CD4-positive, alpha-beta T cell treated with Interleukin-1 beta for 1 hour (primary cell): ENCODE measurements around the gene UBAC2.
"Not testable (repeated sequence)": the region's sequence is repeated elsewhere in the genome, so short reads cannot be mapped to it uniquely, and the experiment has no call there.

Source experiments
- DNase-seq, 2 donors: peaks; one replicate each; pipeline ENCODE4 v3.0.0-alpha.2; 2020 to 2022

Gene UBAC2

DNA sequence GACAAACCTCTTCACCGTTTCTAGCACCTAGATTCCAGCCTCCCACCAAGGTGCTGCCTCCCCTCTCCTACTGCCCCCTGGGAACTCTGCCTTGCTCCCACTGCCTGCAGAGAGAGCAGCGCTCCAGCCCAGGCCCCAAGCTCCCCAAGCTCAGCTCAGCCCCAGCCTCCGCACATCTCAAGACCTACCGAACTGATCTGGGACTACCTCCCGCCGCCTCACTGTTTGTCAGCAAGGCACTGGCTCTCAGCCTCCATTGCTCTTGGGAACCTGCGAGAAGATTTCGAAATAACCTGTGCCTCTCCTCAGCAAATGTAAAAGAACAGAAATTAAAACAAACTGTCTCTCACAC is 198.9 kb downstream of the UBAC2 start:
- DNase-seq, result no peak

DNA sequence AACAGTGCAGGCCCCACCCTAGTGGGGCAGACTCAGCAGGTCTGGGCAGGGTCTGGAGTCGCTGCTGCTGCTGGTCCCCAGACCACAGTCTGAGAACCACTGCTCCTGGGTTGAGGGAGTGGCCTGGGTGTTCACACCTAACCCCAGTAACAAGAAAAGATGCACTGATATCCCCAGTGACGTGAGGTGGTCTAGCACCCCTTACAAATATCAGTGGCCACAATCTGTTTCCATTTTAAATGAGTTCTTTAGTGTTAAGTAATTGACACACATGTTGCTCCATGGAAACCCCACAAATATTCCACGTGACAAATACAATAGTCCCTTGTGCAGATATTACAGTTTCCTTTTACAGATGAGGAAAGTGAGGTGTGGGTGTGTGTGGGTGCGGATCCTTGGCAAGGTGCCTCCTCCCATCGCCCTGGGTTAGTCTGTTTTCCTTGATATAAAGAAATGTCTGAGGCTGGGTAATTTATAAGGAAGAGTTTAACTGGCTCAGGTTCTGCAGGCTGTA is 202.9 kb downstream of the UBAC2 start:
- peak in 1 of 2 donors; percentile 45 for DNase-seq

DNA sequence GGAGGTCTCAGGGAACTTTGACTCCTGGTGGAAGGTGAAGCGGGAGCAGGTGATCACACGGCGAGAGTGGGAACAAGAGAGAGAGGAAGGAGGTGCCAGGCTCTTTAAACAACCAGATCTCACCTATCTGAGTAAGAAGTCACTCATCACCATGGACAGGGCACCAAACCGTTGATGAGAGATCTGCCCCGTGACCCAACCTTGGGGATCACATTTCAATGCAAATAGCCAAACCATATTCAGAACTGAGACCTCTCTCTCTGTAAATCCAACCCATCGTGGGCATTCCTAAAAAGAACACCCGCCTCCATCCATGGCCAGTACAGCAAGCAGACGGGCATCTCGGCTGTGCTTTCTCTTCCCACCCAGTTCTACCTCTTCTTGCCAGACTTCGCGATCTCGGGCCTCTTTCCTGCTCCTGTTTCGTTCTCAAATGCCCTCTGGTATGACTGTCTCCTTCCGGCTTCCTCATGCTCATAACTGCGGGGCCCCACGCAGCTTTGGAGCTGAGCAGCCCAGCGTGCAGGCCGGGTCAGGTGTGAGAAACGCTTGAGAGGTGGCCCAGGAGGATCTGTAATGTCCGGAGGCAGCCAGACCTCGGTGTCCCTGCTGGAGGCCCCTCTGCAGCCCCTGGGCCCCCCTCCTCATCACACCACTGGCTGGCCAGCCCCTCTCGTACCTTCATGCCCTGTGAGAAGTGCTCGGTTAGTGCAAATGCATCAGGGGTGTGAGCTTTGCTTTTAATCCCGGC is 203.5 kb downstream of the UBAC2 start:
- no peak for DNase-seq

DNA sequence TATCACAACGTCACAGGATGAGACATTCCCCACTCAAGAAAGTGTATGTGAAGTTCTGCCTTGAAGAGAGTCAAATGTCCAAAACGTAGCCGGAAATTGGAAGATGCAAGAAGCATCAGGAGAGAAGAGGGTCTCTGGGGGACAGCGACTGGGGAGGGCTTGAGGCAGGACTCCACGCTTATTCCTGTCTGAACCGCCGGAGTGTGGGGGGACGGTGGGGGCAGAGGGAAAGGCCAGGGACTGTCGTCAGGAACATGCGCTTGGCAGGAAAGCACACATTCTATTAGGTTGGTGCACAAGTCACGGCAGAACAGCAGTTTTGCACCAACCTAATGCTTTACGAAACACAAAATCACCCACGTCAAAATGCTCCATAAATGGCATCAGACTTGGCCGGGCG is 205.3 kb downstream of the UBAC2 start:
- DNase-seq, result no peak

DNA sequence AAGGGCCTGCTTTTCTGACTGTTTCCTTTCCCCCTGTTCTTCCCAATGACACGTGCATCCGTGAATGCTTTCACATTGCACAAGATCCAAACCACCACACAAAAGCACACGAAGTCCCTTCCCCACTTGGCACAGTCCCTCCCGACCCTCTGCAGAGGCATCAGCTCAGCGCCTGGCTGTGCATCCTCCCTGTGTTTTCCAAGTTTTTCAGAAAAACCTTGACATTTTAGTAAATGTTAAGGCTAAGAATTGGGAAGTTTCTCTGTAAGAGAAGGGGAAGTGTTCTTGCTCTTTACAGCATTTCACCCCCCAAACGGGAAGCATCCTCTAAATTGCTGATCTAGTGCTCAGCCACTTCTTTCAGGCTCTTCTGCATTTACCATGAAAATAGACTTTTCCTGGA is 206.1 kb downstream of the UBAC2 start:
- DNase-seq, result no peak

DNA sequence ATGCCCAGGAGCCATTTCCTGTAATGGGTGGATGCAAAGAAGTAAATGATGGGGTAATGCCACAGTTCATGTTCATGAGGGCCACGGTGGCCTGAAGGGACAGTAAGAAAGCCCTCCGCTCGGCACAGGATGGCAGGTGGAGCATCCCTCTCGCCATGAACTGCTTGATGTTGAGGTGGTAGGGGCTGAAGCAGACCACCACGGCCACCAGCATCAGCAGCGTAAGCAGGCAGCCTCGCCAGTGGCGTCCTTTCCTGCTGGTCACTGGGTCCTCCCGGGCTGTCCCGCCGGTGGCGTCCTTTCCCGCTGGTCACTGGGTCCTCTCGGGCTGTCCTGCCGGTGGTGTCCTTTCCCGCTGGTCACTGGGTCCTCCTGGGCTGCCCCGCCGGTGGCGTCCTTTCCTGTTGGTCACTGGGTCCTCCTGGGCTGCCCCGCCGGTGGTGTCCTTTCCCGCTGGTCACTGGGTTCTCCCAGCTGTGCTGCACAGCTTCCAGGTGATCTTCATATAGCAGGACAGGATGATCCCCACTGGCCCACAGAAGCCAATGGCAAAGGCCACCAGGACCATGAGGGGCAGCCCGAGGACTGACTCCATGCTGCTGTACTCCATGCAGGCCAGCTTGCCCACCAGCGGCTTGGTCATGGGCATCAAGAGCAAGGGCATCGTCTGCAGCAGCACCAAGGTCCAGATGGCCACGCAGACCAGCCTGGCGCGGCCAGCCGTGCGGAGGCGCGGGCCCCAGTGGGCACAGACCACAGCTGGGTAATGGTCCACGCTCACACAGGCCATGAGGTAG is 207.4 kb downstream of the UBAC2 start:
- no peak for DNase-seq

DNA sequence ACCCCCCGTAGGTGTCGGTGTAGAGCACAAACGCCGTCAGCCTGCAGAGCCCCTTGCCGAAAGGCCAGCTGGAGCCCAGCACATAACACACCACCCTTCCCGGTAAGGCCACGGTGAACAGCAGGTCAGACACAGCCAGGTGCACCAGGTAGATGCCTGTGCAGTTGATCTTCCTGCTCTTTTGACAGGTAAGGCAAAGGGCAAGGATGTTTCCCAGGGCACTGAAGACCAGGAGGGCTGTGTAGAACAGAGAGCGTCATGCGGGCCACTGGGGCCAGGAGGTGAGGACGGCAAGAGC is 208.0 kb downstream of the UBAC2 start:
- no peak for DNase-seq

DNA sequence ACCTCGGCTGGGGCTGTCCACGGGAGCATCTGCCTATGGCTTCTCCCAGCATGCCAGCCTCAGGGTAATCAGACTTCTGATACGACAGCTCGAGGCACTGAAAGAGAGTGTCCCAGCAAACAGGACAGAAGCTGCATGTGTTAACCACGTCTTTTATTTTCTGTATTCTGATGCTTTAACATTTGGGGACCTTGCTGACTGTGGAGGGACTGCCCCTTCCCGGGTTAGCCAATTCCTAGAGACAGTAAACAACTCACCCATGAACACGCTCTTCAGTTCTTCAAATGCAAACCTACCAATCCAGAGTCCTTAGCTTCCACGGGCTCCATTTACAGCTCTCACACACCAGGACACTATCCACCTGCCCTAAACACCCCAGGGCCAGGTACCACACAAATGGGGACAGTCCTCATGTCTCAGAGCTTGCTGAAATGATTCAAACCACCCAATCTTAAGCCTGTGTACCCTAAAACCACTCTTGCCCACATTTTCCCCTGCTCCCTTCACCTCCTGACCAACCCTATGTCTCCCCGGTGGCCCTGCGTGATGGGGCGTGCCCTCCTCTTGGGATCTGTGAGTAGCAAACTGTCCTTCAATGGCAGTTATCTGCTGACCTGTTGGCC is 208.9 kb downstream of the UBAC2 start:
- not testable (repeated sequence) for DNase-seq

DNA sequence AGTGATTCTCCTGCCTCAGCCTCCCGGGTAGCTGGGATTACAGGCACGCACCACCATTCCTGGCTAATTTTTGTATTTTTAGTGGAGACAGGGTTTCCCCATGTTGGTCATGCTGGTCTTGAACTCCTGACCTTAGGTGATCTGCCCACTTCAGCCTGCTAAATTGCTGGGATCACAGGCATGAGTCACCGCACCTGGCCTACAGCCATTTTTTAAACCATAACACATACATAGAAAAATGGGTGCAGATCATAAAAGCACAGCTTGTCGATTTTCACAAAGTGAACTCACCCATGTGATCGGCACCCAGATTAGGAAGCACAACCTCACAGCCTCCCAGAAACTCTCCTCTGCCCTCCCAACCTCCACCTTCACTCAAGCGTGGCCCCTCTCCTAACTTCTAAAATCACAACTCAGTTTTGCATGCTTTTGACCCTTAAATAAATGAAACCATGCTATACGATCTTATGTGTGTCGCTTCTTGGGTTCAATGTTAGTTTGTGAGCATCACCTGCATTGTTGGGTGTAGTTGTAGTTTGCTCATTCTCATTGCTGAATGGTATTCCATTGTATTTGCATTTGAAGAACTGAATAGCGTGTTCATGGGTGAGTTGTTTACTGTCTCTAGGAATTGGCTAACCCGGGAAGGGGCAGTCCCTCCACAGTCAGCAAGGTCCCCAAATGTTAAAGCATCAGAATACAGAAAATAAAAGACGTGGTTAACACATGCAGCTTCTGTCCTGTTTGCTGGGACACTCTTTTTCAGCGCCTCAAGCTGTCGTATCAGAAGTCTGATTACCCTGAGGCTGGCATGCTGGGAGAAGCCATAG is 210.2 kb downstream of the UBAC2 start:
- not testable (repeated sequence) for DNase-seq

DNA sequence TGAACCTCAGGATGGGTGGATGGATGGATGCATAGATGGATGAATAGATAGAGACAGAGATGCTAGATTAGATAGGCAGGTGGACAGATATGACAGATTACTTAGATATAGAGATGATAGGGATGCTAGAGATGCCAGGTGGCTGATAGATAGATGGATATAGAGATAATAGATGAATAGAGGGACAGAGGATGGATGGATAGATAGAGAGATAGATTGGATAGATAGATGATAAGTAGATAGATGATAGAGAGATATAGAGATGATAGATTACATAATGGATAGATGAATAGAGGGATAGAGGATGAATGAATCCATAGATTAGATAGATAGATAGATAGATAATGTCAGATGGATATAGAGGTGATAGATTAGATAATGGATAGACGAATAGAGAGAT is 212.2 kb downstream of the UBAC2 start:
- no peak for DNase-seq

DNA sequence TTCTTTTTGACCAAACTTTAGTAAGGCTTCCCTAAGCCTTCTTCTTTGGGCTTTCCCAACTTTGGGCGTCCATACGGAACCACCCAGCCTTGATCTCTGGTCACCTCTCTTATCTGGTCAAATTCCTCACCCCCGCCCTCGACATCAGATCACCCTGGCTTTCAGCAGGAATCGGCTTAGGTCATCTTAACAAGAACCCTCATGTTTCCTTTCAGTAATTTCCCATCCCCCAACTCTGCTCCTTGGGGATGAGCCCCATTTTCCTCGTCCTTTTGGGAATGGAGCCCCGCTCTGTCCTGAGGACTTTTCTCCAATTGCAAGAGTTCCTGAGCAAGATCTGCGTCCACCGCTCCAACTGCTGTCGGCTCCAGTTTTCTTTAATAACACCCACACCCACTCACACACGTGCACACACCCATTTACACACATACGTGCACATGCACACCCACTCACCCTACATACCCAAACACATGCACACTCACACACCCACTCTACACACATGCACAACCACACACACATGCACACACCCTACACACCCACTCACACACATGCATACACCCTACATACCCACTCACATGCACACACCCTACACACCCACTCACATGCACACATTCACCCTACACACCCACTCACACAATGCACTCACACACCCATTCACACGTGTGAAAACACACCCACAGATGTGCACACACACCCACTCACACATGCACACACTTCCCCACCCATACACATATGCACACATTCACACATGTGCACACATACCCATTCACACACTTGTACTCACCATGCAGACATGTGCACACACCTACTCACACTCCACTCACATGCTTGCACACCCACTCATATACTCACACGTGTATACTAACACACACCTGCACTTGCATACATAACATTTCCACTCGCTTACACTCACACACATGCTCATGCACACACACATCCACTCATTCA is 213.7 kb downstream of the UBAC2 start:
- DNase-seq, result no peak

DNA sequence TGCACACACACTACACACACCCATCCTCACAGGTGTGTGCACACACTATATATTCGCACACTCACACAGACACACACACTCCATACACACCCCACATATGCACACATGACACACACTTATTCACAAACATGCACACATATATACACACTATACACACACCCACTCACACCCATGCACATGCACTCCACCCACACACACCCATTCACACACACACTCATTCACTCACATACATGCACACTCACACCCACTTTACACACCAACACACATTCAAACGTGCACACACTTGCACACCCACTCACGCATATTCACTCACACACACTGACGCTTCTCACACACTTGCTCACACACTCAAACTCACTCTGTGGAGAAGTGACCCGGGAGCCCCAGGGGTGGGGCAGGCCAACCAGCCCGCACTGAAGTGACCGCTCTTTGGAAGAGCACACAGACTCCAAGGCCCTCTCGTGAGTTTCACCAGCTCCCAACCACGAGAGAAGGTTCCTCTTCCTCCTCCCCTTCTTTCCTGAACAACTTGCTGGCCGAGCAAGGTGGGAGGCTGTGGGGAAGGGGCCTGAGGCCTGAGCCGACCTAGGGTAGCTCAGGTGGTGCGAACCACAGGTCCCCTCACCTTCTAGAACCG is 214.5 kb downstream of the UBAC2 start:
- DNase-seq, result no peak

DNA sequence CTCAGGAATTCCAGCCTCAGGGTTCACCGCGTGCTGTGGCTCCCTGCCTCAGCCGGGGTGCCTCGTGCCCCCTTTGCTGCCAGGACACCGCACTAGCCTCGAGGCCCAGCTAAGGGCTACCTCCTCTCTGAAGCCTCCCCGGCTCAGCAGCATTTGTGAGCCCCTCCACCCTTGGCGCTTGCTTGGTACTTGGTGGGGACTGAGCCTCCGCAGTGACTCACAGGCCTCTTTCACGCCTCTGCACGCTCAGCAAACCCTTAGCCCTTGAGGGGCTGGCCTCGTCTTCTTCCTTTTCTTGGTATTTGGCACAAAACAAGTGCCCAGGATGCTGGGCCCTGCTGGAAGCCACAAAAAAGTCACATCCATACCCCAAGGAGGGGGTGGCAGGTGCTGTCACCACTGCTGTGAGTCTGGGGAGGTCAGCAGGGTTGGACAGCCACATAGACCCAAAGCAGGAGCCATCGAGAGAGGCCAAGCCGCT is 215.2 kb downstream of the UBAC2 start:
- peak in 1 of 2 donors; percentile 31 for DNase-seq

DNA sequence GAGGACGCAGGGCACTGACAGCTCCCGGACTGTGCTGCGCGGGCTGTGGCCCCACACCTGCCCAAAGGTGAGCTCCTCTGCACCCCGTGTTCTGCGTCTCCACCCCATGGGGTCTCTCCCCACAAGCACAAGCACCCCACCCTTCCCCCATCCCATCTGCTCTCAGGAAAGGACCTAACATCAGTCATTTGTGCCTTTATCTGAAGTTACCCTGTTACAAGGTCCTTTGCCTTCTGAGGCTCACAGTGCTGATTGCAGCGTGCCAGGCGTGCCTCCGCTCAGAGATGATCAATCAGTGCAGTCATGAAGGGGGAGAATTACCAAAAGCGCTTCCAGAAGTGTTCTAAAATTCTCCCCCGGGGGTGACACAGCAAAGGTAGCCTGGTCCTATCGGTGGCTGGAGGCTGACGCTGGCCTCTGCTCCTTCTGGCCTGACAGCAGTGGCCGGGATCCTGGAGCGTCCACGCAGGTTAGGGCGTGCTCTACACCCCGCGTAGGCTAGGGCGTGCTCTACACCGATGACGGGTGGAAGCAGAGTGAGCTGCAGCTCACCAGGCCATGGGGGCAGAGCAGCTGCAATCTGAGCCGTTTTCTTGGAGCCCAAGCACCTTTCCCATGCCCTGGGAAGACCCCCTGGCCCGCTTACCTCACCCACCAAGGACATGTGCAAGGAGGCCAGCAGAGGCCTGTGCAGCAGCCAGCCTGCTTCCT is 215.9 kb downstream of the UBAC2 start:
- no peak for DNase-seq

DNA sequence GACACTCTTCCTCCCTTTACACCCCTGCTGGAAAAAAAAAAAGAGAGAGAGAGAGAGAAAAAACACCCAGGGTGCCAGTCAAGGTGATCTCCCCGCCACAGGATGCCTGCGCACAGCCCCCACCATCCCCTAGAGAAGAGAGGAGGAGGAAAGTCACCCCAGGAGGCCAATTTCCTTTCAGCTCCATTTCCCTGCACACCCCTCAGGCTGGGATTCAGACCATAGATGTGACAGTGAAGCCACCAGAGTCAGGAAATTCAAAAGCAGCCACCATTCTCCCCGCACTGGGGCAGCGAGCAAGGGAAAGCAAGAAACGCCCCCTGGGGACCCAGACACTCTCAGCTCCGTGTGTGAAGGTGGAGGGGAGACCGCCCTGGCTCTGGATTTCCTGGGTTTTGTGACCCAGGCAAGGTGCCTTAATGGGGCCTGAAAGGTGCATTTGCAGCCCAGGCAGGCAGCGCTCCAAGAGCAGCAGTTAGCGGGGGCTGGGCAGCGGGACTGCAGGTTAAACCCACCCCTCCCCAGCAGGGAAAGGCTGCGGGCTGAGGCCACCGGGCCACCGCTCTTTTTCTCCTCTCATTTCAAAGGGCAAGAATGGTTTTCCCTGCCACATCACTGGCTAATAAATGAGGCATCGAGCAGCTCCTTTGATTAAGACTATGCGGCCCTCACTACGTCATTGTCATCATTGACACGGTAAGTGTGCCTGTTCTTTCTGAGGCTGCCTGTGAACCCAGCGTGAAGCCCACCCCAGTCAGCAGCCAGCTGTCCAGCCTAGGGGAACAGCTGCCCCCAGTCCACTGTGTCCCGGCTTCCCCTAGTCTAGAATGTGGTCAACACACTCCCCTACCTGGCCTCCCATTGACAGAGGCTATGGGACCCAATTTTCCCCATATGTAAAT is 216.8 kb downstream of the UBAC2 start:
- DNase-seq, result no peak

DNA sequence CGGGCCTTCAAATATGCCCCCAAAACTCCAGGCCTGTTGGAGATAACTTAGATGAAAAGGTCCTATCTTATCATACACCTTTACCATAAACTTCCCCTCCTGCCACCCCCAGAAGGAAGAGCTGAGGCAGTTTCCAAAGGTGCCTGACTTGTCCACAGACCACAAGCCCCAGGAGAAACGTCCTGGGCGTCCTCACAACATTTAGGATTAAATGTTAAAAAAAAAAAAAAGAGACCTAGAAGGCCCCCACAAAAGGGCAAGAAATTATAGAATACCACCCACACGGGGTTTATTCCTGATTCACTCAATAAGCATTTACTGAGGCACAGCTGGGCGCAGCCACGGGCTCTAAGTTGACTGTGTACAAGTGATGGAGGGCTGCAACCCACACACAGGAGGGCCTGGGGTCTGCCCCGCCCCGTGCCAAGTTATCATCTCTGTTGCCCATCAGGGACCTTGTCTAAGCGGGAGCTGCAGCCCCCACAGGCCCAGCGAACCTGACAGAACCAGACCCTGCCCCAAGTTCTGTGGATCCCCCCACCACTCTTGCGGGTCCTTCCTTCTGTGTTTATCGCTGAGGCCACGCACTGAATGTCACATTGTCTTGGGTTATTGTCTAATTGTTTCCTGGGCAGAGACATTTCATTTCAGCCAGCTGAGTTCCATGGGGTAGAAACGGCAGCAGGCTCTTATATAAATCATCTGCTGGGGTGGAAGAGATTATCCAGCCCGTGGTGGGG is 217.6 kb downstream of the UBAC2 start:
- no peak for DNase-seq

DNA sequence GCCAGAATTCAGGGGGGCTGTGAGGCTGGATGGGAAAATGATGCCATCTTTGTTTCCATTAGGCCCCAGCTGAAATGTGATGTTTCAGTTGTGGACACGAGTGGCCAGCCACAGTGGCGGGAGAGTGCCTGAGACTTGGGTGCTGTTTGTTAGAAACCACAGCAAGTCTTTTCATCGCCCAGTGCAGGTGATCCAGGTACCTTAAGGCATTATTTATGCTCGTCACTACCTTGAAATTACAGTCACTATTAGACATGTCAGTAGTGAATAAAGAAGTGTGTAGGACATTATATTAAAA is 218.1 kb downstream of the UBAC2 start:
- no peak for DNase-seq

DNA sequence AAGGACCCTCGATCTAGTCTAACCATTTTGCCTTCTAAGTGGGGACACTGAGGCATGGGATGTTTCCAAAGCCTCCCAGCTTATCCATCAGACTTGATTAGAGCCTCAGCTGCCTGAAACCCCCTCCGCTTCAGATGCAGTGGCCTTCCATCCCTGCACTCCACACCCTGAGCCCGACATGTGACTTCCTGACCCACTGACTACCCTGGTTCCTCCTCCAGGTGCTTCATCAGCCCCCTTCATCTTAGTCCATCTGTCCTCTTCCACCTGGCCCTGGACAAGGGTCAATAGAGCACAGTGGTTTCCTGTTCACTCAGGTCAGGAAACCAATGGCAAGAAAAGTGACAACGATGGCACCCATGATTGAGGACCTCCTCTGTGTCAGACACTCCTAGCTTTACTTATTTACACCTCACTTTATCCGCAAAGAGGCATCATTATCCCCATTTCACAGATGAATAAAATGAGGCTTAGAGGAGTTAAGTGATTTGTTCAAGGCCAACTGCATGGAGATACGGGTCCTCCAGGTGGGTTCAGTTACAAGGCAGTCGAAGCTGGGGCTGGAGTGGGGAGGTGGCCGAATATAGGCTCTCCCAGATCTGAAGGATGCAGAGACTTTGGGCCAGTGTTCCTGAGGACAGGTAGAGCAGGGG is 219.1 kb downstream of the UBAC2 start:
- DNase-seq, result no peak
